HEK293 (cell line): ENCODE measurements around the gene AGPAT1.

ENCODE experiments used
- CTCF ChIP-seq: fragments of 450-650 bp; formaldehyde crosslinking; IDR thresholded peaks from 2 replicates; pipeline ENCODE4 v1.5.1; 2016; ENCODE audit warnings: missing biosample characterization, missing genetic modification characterization
- ZBTB17 ChIP-seq: fragments of 450-650 bp; formaldehyde crosslinking; IDR thresholded peaks from 2 replicates; pipeline ENCODE4 v1.5.1; 2016; ENCODE audit warnings: missing biosample characterization, missing genetic modification characterization
- ZFP3 ChIP-seq: fragments of 450-650 bp; formaldehyde crosslinking; IDR thresholded peaks from 2 replicates; pipeline ENCODE4 v1.5.1; 2016; ENCODE audit warnings: low read depth, missing biosample characterization, missing genetic modification characterization
- ZNF488 ChIP-seq: fragments of 450-650 bp; formaldehyde crosslinking; IDR thresholded peaks from 2 replicates; pipeline ENCODE4 v1.5.1; 2016; ENCODE audit warnings: missing biosample characterization, missing genetic modification characterization
- ZNF660 ChIP-seq: fragments of 450-650 bp; IDR thresholded peaks from 2 replicates; pipeline ENCODE4 v1.5.1; 2018; ENCODE audit warnings: missing biosample characterization, mild to moderate bottlenecking, missing genetic modification characterization

- no peak for TF ChIP-seq ZFP3
- no peak for TF ChIP-seq ZNF488
- TF ChIP-seq CTCF (tag by site-specific recombination): no peak
- no peak for TF ChIP-seq ZNF660 (tag by site-specific recombination)
- no peak for TF ChIP-seq ZBTB17 (tag by site-specific recombination)
These were observed 16.1 kb upstream of the AGPAT1 start for GRCh38 chr6:32191696-32192607.
